ENCODE measurements around the gene ARL9.
A peak's percentile ranks its signal among the peaks of the same experiment; 100 is the strongest.

ARL9 gene

GRCh38 chr4:56531149-56531770, 25.7 kb downstream of the ARL9 start:
- no peak for DNase-seq

- no peak for DNase-seq
These were observed 26.2 kb downstream of the ARL9 start for GRCh38 chr4:56531823-56532222.

- DNase-seq, result no peak
These were observed 26.6 kb downstream of the ARL9 start for GRCh38 chr4:56532239-56532638.

GRCh38 chr4:56535915-56536314, 30.3 kb downstream of the ARL9 start:
- DNase-seq, result no peak

GRCh38 chr4:56537147-56537546, 31.6 kb downstream of the ARL9 start:
- no peak for DNase-seq

GRCh38 chr4:56540826-56541225, 35.2 kb downstream of the ARL9 start:
- no peak for DNase-seq

- peak; percentile 17 to 94 (median 78) for DNase-seq
These were observed 39.1 kb downstream of the ARL9 start for GRCh38 chr4:56544573-56545131.

- no peak for DNase-seq
These were observed 45.1 kb downstream of the ARL9 start for GRCh38 chr4:56550642-56551041.

- DNase-seq, result no peak
These were observed 45.9 kb downstream of the ARL9 start for GRCh38 chr4:56551516-56551915.

GRCh38 chr4:56552273-56552672, 46.7 kb downstream of the ARL9 start:
- DNase-seq, result no peak

GRCh38 chr4:56570041-56570440, 64.5 kb downstream of the ARL9 start:
- no peak for DNase-seq
